ENCODE data around the gene FCHO1.

FCHO1 gene

DNA sequence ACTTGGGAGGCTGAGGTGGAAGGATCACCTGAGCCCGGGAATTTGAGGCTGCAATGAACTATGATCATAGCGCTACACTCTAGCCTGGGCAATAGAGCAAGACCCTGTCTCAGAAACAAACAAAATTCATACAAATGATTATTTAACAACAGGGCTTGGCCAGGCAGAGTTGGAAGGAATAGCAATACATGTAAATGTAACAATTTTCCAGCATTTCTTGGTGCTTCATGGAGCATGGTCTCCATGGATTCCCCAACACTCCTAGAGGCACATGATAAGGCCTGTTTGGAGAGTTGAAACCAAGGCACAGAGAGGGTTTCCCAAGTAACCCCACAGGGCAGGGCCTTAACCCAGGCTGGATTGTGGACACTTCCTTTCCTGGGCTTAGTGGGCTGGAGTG lies 59.8 kb downstream of the FCHO1 start:
- intact Hi-C loops (cut with DNase I): no loop called here
- no peak for DNase-seq

GRCh38 chr19:17811681-17812080 lies 60.4 kb downstream of the FCHO1 start:
- intact Hi-C loops (cut with DNase I): no loop called here
- DNase-seq: no peak

DNA sequence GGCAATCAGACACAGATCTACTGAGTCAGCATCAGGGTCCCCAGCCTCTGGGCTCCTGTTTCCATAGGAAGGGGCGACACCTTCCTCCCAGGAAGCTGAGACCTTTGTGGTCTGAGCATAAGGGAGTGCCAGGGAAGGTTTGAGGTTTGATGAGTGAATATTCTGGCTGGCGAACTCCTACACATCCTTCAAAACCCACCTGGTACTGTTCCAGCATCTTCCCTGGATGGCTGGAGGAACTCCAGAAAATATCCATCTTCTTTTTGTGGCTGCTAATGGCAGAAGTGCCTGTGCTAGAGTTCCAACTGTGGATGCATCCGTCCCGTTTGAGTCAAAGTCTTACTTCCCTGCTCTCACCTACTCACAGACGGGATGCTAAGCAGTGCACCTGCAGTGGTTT lies 60.8 kb downstream of the FCHO1 start:
- intact Hi-C loops (cut with DNase I): no loop called here
- no peak for DNase-seq

- DNase-seq: no peak
- intact Hi-C loops (cut with DNase I): no loop called here
Observed at GRCh38 chr19:17817668-17818363, 66.5 kb downstream of the FCHO1 start.

DNA sequence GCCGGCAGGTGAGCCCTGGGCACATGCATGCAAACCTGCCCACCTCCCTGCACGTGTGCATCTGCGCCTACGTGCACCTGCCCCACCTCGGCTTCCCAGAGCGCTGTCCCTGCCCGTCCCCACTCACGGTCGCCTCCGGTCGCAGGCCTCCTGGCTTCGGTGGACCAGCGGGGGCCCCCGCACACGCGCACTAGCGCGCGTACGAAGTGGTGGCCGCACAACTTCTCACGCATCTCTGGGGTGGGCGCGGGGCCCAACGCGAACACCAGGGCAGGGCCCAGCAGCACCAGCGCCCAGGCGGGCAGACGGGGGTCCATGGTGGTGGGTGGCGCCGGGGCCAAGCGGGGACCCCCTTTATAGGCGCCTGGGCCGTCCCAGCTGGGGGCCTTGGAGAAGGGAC lies 69.9 kb downstream of the FCHO1 start, which contains the start of gene INSL3:
Gene INSL3 (minus strand): TSS at position 330 of the 400 bp plus-strand sequence. CDS start 13 bp downstream, at position 317.
- intact Hi-C loops (cut with DNase I): no loop called here
- DNase-seq: no peak

- intact Hi-C loops (cut with DNase I): no loop called here
- no peak for DNase-seq
Observed at GRCh38 chr19:17824339-17824738, 73.1 kb downstream of the FCHO1 start.

GRCh38 chr19:17826508-17827056 lies 75.3 kb downstream of the FCHO1 start:
- intact Hi-C loops (cut with DNase I): no loop called here
- no peak for DNase-seq

GRCh38 chr19:17829855-17830566 lies 78.7 kb downstream of the FCHO1 start:
- peak in 7 of 10 donors; percentile 31 to 94 (median 52) for DNase-seq
- intact Hi-C loops (cut with DNase I): no loop called here

DNA sequence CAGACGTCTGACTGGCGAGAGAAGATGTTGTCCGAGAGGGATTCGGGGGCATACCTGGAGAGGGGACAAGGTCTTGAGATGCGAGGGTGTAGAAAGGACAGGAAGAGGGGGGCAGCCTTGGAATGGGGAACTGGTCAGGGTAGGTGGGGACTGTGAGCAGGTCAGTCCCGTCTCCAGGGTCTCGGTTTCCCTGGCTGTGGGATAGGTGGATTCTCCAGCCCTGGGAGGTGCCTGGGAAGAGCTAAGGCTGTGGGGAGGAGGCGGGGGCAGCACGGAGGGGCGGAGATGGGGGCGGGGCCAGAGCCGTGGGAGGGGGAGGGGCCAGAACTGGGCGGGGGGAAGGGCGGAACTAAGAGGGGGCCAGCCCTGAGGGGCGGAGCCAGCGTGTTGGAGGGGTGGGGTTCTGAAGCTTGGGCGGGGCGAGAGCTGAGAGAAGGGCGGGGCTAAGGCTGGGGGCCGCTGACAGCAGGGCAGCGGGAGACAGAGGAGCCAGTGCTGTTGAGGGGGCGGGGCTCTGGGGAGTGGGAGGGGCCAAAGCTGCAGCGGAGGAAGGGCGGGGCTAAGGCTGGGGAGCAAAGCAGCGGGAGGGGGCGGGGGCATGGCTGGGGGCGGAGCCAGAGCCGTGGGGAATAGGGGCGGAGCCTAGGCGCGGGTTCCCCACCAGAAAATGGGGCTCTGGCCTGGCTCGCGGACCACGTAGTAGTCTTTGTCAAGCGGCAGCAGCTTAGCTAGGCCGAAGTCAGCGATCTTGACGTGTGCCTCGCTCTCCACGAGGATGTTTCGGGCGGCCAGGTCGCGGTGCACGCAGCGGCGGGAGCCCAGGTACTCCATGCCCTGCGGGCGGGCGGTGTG lies 79.5 kb downstream of the FCHO1 start:
- peak; percentile 48 to 99 (median 89) for DNase-seq
- intact Hi-C loops (cut with DNase I): no loop called here

- peak in 5 of 10 donors; percentile 11 to 88 (median 23) for DNase-seq
Observed at GRCh38 chr19:17831419-17831888, 80.2 kb downstream of the FCHO1 start.

DNA sequence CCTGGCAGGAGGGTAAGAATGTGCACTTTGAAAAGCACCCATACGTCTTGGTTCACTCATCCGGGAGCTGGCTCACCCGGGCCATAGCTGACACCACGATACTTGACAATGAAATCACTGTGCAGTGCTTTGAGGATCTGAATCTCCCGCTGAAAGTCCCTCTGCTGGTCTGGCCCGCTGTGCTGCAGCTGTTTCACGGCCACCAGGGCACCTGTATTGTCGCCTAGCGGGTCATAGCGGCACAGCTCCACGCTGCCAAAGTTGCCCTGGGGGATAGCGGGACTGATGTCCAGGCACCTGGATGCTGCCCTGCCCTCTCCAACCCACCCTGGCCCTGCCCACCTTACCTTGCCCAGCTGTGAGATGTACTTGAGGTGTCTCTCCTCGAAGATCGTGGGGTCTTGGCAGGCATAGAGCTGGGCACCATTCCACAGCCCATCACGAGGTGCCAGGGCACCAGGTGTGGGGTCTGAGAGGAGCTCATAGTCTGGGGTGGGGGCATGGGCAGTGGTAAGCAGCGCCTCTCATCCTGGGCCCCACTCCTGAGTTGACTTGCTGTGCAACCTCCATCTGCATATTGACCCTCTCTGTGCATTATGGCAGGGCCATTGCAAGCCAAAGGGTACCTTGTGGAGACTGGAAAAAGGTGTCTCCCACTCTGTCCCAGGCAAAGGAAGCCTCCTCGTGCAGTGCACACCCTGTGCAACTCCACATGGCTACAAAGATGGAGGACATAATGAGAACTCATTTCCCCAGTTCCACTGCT lies 81.3 kb downstream of the FCHO1 start:
- intact Hi-C loops (cut with DNase I): no loop called here
- no peak for DNase-seq

More at GRCh38 chr19:17831419-17831888, 80.2 kb downstream of the FCHO1 start:
- intact Hi-C loops (cut with DNase I): no loop called here

- DNase-seq: no peak
- intact Hi-C loops (cut with DNase I): no loop called here
Observed at GRCh38 chr19:17834350-17835181, 83.3 kb downstream of the FCHO1 start.

- intact Hi-C loops (cut with DNase I): no loop called here
- DNase-seq: no peak
Observed at GRCh38 chr19:17835182-17836006, 84.1 kb downstream of the FCHO1 start.

DNA sequence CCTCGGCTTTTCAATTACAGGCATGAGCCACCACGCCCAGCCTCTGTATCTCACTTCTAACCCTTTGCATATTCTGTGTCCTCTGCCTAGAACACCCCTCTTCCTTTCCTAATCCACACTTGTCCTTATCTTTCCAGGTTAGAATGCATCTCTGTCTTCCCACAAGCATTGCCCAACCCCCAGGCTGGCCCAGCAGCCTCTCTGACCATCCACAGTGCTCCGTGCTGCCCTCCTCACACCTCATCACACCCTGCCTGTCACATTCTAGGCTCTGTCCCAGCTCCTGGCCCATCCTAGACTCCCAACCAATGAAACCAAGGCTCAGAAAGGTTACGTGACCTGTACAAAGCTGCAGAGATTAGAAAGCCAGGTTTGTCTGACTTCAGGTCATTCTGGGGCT lies 85.3 kb downstream of the FCHO1 start:
- no peak for DNase-seq
- intact Hi-C loops (cut with DNase I): no loop called here

- DNase-seq: no peak
- intact Hi-C loops (cut with DNase I): no loop called here
Observed at GRCh38 chr19:17837972-17838371, 86.7 kb downstream of the FCHO1 start.
